ENCODE data around the gene PTCH1.

PTCH1 gene

GRCh38 chr9:95499046-95499676 is 17.6 kb downstream of the PTCH1 start:
- FAIRE-seq, result no peak
- no peak for DNase-seq (ENCODE audit: low spot score)

- DNase-seq (ENCODE audit: low spot score) (no peak), FAIRE-seq (no peak)
Observed at GRCh38 chr9:95498641-95499040, 18.1 kb downstream of the PTCH1 start.

GRCh38 chr9:95497772-95498171 is 19.0 kb downstream of the PTCH1 start:
- DNase-seq (ENCODE audit: low spot score), result no peak
- FAIRE-seq, result no peak

GRCh38 chr9:95496687-95497086 is 20.1 kb downstream of the PTCH1 start:
- DNase-seq (ENCODE audit: low spot score) (no peak), FAIRE-seq (no peak)

GRCh38 chr9:95495961-95496360 is 20.8 kb downstream of the PTCH1 start:
- no peak for FAIRE-seq
- DNase-seq (ENCODE audit: low spot score), result no peak

GRCh38 chr9:95495529-95495928 is 21.2 kb downstream of the PTCH1 start:
- FAIRE-seq (no peak), DNase-seq (ENCODE audit: low spot score) (no peak)

GRCh38 chr9:95494416-95495371 is 22.1 kb downstream of the PTCH1 start:
- no peak for DNase-seq (ENCODE audit: low spot score)
- FAIRE-seq, result no peak

- FAIRE-seq (no peak), DNase-seq (ENCODE audit: low spot score) (no peak)
Observed at GRCh38 chr9:95494022-95494415, 22.8 kb downstream of the PTCH1 start.

GRCh38 chr9:95493402-95493801 is 23.4 kb downstream of the PTCH1 start:
- no peak for FAIRE-seq

GRCh38 chr9:95491543-95492320 is 25.0 kb downstream of the PTCH1 start:
- no peak for FAIRE-seq
- DNase-seq (ENCODE audit: low spot score), result no peak

More at GRCh38 chr9:95493402-95493801, 23.4 kb downstream of the PTCH1 start:
- no peak for DNase-seq (ENCODE audit: low spot score)

GRCh38 chr9:95488954-95489353 is 27.8 kb downstream of the PTCH1 start:
- DNase-seq (ENCODE audit: low spot score), result no peak
- no peak for FAIRE-seq

GRCh38 chr9:95486318-95486717 is 30.5 kb downstream of the PTCH1 start:
- DNase-seq (ENCODE audit: low spot score), result no peak
- no peak for FAIRE-seq

- no peak for FAIRE-seq
- no peak for DNase-seq (ENCODE audit: low spot score)
Observed at GRCh38 chr9:95484225-95484624, 32.5 kb downstream of the PTCH1 start.

- FAIRE-seq, result no peak
- no peak for DNase-seq (ENCODE audit: low spot score)
Observed at GRCh38 chr9:95483431-95483830, 33.3 kb downstream of the PTCH1 start.

- DNase-seq (ENCODE audit: low spot score) (no peak), FAIRE-seq (no peak)
Observed at GRCh38 chr9:95482621-95483020, 34.1 kb downstream of the PTCH1 start.

GRCh38 chr9:95481000-95481399 is 35.8 kb downstream of the PTCH1 start:
- no peak for FAIRE-seq

GRCh38 chr9:95480346-95480745 is 36.4 kb downstream of the PTCH1 start:
- DNase-seq (ENCODE audit: low spot score), result no peak
- no peak for FAIRE-seq

More at GRCh38 chr9:95481000-95481399, 35.8 kb downstream of the PTCH1 start:
- no peak for DNase-seq (ENCODE audit: low spot score)

GRCh38 chr9:95479330-95479729 is 37.4 kb downstream of the PTCH1 start:
- DNase-seq (ENCODE audit: low spot score), result no peak
- FAIRE-seq, result no peak

- DNase-seq (ENCODE audit: low spot score) (no peak), FAIRE-seq (no peak)
Observed at GRCh38 chr9:95478335-95478734, 38.4 kb downstream of the PTCH1 start.

GRCh38 chr9:95477885-95478284 is 38.9 kb downstream of the PTCH1 start:
- no peak for FAIRE-seq
- no peak for DNase-seq (ENCODE audit: low spot score)

- FAIRE-seq (no peak), DNase-seq (ENCODE audit: low spot score) (no peak)
Observed at GRCh38 chr9:95477441-95477840, 39.3 kb downstream of the PTCH1 start.

GRCh38 chr9:95468791-95469190 is 48.0 kb downstream of the PTCH1 start:
- no peak for FAIRE-seq
- DNase-seq (ENCODE audit: low spot score), result no peak

Measured in RCC 7860 (cell line).